ENCODE results near the gene KCTD5. TPM values are rescaled to one million over a fixed set of nuclear protein-coding genes. Genes with fewer than 3 reads are reported as not detected.

The KCTD5 gene
- total and polyA plus RNA-seq, 2 of the 8 experiments (the other 6 are each of a cell fraction or from before 2014, with no cell fraction given), result 26.6 to 31.8 TPM

GRCh38 chr16:2699791-2700600, 17.7 kb downstream of the KCTD5 start:
- Histone ChIP-seq H2BK120ac (replicated peaks; ENCODE audit: low read depth, low read length) (no peak overlapping the region), H3K79me2 (ENCODE audit: control insufficient read depth in 1 of 2, insufficient read depth in 2 of 2, low read length in 2 of 2) (no peaks in the 10 kb centered on the region), H4K20me1 (replicated peaks in 1 of 2; ENCODE audit: control insufficient read depth in 1 of 2, insufficient read depth in 2 of 2, low read length in 2 of 2) (peaks cover 0 to 18% of the 10 kb centered on the region in 2 experiments), H4K5ac (ENCODE audit: insufficient read length, low read depth, low read length) (no peak overlapping the region), H2BK15ac (ENCODE audit: low read length) (no peak overlapping the region), H3K23me2 (ENCODE audit: low read depth, low read length) (no peaks in the 10 kb centered on the region), H3K18ac (ENCODE audit: extremely low read depth, low read length) (no peak overlapping the region), H3K9ac (replicated peaks in 1 of 4; ENCODE audit: extremely low read depth in 1 of 4, low read depth in 3 of 4, low read length in 3 of 4) (no peak overlapping the region), H3K14ac (ENCODE audit: insufficient read length) (no peak overlapping the region), H3K4me3 (ENCODE audit: extremely low read depth in 1 of 4, insufficient read depth in 2 of 4, low read depth in 3 of 4, low read length in 4 of 4) (no peak overlapping the region), H3K36me3 (ENCODE audit: control insufficient read depth in 2 of 4, insufficient read depth in 4 of 4, low read length in 3 of 4) (peaks cover 0 to 22% (median 10%) of the 10 kb centered on the region in 4 experiments; a peak in 4 of 8 replicates), H3K4me1 (replicated peaks in 1 of 4; ENCODE audit: control insufficient read depth in 3 of 4, insufficient read depth in 4 of 4, low read length in 3 of 4) (no peaks in the 10 kb centered on the region), H3K27me3 (replicated peaks in 1 of 4; ENCODE audit: control insufficient read depth in 3 of 4, extremely low read depth in 1 of 4, insufficient read depth in 3 of 4, low read length in 3 of 4) (no peaks in the 10 kb centered on the region), H3K79me1 (ENCODE audit: low read depth, low read length) (no peaks in the 10 kb centered on the region), H3K56ac (replicated peaks; ENCODE audit: insufficient read length, low read depth, low read length) (no peak overlapping the region), H3K4me2 (ENCODE audit: insufficient read depth in 1 of 2, low read depth in 2 of 2, low read length in 2 of 2) (no peak overlapping the region), H2BK12ac (ENCODE audit: low read depth, low read length) (no peak overlapping the region), H2AFZ (ENCODE audit: low read length) (no peak overlapping the region), H3K9me3 (ENCODE audit: insufficient read depth in 2 of 2, low read depth in 1 of 2, low read length in 1 of 2) (no peaks in the 10 kb centered on the region), H3K27ac (ENCODE audit: low read depth, low read length) (no peak overlapping the region), H2BK5ac (ENCODE audit: low read depth, low read length) (no peak overlapping the region; the same call in 1 of the 2 replicates), H3K4ac (replicated peaks; ENCODE audit: insufficient read length, low read depth, low read length) (no peak overlapping the region), H3K23ac (ENCODE audit: insufficient read length) (no peak overlapping the region), H2BK20ac (ENCODE audit: low read length) (no peak overlapping the region), H4K8ac (ENCODE audit: extremely low read depth, insufficient read depth, low read length) (no peak overlapping the region), H4K91ac (replicated peaks; ENCODE audit: insufficient read length, low read length) (no peak overlapping the region), H2AK5ac (ENCODE audit: low read depth, low read length) (no peak overlapping the region)
- TF ChIP-seq CHD2 (IDR thresholded peaks at IDR 0.05; ENCODE audit: low read length) (no peak), YY1 (IDR thresholded peaks at IDR 0.05; ENCODE audit: low read depth, low read length) (no peak)
- no peak for FAIRE-seq
- ChIA-PET CTCF (ENCODE audit: partially characterized antibody) (interaction anchor here (0.8 to 1.1 kb wide), 2 partner anchors 9 to 28 kb away, joined by 3 read pairs; no protein-coding TSS in a partner anchor), POLR2A (ENCODE audit: partially characterized antibody) (interaction anchor here (0.5 to 1.9 kb wide), 3 partner anchors 10 to 235 kb away, joined by 3 to 9 read pairs (median 5); partner anchors contain the start of gene KCTD5)
- DNase-seq (ENCODE audit: low read depth in 1 of 2, low spot score in 2 of 2), result no peak
- WGBS, 2 experiments (ENCODE audit: extremely low coverage in 1 of 2, insufficient coverage in 1 of 2, insufficient read length in 1 of 2, insufficient replicate concordance in 2 of 2, low coverage in 1 of 2, low lambda C conversion rate in 2 of 2, missing lambda C conversion rate in 1 of 2), result 90% methylated on average over 27 of the region's 28 CpGs; no CpG with 5 or more reads in 1 of the 2 experiments
